ENCODE results near the gene KCNA10.

Gene KCNA10

GRCh38 chr1:110477041-110477440 lies 41.9 kb downstream of the KCNA10 start:
- DNase-seq = no peak

DNA sequence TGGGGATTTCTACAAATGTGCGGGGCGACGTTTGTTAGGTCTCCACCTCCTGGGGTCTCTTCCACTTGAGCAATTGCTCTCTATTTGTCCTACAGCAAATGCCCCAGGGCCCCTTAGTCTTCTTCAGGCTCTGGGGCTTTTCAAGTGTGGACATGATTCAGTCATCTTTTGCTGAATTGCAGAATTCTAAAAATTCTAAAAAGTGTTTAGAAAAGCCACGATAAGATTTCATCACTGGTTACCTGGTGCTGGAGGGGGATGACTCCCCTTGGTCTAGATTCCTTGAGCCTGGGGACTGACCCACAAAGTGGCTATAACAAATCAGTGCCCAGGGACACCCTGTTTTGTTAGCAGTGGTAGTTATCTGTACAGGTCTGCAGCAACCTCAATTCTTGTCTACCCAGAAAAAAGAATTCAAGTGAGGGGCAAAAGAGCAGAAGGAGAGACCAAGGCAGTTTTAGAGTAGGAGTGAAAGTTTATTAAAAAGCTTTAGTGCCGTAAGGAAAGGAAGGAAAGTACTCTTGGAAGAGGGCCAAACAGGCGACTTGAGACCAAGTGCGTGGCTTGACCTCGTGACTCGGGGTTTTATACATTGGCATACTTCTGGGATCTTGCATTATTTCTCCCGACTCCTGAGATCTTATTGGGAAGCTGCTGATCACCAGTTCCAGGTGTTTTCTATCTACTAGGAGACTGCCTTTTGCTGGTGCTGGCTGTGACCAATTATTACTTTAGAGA lies 42.8 kb downstream of the KCNA10 start:
- DNase-seq = no peak

- DNase-seq = no peak
Measured at GRCh38 chr1:110475362-110476027, 43.5 kb downstream of the KCNA10 start.

DNA sequence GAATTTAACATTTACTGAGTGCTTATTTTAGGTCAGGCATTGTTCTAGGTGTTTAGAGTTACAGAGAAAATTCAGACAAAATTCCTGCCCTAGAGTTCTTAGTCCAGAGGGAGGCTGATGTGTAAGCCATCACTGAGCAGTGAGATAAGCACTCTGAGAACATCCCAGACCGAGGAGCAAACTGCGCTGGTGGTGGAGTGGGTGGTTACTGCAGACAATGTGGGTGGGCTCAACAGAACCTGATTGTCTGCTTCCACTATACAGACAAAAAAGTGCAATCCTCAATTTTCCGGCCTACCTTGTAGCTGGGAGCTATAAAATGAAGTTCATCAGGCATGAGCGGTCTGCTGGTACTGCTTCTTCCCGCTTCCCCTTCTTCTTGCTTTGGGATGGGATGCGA lies 44.5 kb downstream of the KCNA10 start:
- no peak for DNase-seq

- no peak for DNase-seq
Measured at GRCh38 chr1:110472546-110472945, 46.4 kb downstream of the KCNA10 start.

DNA sequence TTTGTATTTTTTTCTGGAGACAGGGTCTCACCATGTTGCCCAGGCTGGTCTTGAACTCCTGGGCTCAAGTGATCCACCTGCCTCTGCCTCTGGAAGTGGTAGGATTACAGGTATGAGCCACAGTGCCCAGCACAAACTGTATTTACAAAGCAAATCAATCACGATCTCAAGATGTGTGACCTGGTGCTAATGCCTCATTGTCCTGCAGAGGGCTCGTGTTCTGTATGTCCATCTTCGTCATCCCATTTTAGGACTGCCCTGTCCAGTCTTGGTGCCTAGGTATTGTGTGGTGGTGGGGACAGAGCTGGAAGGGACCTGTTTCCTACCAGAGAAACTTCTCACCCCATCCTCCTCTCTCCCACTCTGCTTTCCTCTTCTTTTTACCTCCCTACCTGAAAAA lies 47.8 kb downstream of the KCNA10 start:
- DNase-seq = no peak
